Upper lobe of right lung (tissue), 1 donor: ENCODE results near the gene GAPT. TPM values are rescaled to one million over a fixed set of nuclear protein-coding genes. Genes with fewer than 3 reads are reported as not detected.
A peak's percentile ranks its signal among the peaks of the same experiment; 100 is the strongest.

Experiments
- ATAC-seq: fragments of 200-7000 bp; cut with Tn5 transposase; one replicate; pipeline ENCODE4 v1.9.1; 2020; ENCODE audit warnings: mild to moderate bottlenecking, moderate library complexity
- DNase-seq: peaks from one replicate; pipeline ENCODE4 v3.0.0-alpha.2; 2020
- H3K27ac ChIP-seq: fragments of 200-600 bp; one replicate; pipeline ENCODE4 v1.8.0; 2022
- H3K27me3 ChIP-seq: fragments of 200-600 bp; one replicate; pipeline ENCODE4 v1.8.0; 2022; ENCODE audit warnings: mild to moderate bottlenecking
- H3K36me3 ChIP-seq: fragments of 200-600 bp; one replicate; pipeline ENCODE4 v1.8.0; 2022
- H3K4me1 ChIP-seq: fragments of 200-600 bp; one replicate; pipeline ENCODE4 v1.8.0; 2022
- H3K4me3 ChIP-seq: fragments of 200-600 bp; one replicate; pipeline ENCODE4 v1.8.0; 2022; ENCODE audit warnings: mild to moderate bottlenecking
- H3K9me3 ChIP-seq: fragments of 200-600 bp; one replicate; pipeline ENCODE4 v1.8.0; 2022
- CTCF ChIP-seq: fragments of 200-600 bp; IDR thresholded peaks from one replicate; pipeline ENCODE4 v1.8.0; 2022; ENCODE audit warnings: antibody characterized with exemption
- intact Hi-C: fragments of 100-400 bp; cut with DNase I; formaldehyde crosslinking; loops from one replicate; pipeline ENCODE4 v1.11.0; 2022
- total RNA-seq: library from RNA; stranded (reverse); fragmentation: NEBNext Ultra II Directional; extraction: Animal tissue kit (Norgen Biotek cat#: 25700); gene quantifications from one replicate; pipeline ENCODE4 v1.2.1, GENCODE V29; 2021
- donor health status: DM: no; HTN: yes; CAD: no; lungs with severe emphysema.

Gene GAPT
- total RNA-seq, 1 donor from 2014 or later = 5.2 TPM

GRCh38 chr5:58498340-58498942, 7.2 kb downstream of the GAPT start:
- no peak for DNase-seq
- TF ChIP-seq CTCF = peak; percentile 71
- Histone ChIP-seq H3K4me3 (no peak overlapping the region), H3K9me3 (no peaks in the 10 kb centered on the region), H3K27me3 (no peaks in the 10 kb centered on the region), H3K4me1 (peaks cover 11% of the 10 kb centered on the region), H3K27ac (no peak overlapping the region), H3K36me3 (no peaks in the 10 kb centered on the region)
- peak; percentile 64 for ATAC-seq
- intact Hi-C loops = no loop called here

- Histone ChIP-seq H3K36me3 (no peaks in the 10 kb centered on the region), H3K27ac (no peak overlapping the region), H3K27me3 (no peaks in the 10 kb centered on the region), H3K9me3 (no peaks in the 10 kb centered on the region), H3K4me1 (peaks cover 11% of the 10 kb centered on the region), H3K4me3 (no peak overlapping the region)
- ATAC-seq (no peak), DNase-seq (no peak)
- TF ChIP-seq CTCF = no peak
- intact Hi-C loops = no loop called here
These were observed 8.0 kb downstream of the GAPT start for GRCh38 chr5:58499231-58499630.

- Histone ChIP-seq H3K4me1 (peaks cover 11% of the 10 kb centered on the region), H3K27me3 (no peaks in the 10 kb centered on the region), H3K36me3 (no peaks in the 10 kb centered on the region), H3K27ac (no peak overlapping the region), H3K4me3 (no peak overlapping the region), H3K9me3 (no peaks in the 10 kb centered on the region)
- ATAC-seq = peak; percentile 60
- DNase-seq = no peak
- TF ChIP-seq CTCF = no peak
- intact Hi-C loops = no loop called here
These were observed 8.7 kb downstream of the GAPT start for GRCh38 chr5:58499941-58500340.

GRCh38 chr5:58501778-58502417, 10.7 kb downstream of the GAPT start:
- no peaks in the 10 kb centered on the region for H3K36me3 ChIP-seq
- intact Hi-C loops = no loop called here
- DNase-seq (no peak), ATAC-seq (no peak)
- no peak overlapping the region for H3K4me3 ChIP-seq
- no peaks in the 10 kb centered on the region for H3K27me3 ChIP-seq
- no peak for TF ChIP-seq CTCF
- no peak overlapping the region for H3K27ac ChIP-seq
- peaks cover 11% of the 10 kb centered on the region for H3K4me1 ChIP-seq
- no peaks in the 10 kb centered on the region for H3K9me3 ChIP-seq

- no peak overlapping the region for H3K27ac ChIP-seq
- ATAC-seq (no peak), DNase-seq (no peak)
- TF ChIP-seq CTCF = no peak
- H3K4me1 ChIP-seq = peaks cover 11% of the 10 kb centered on the region
- no peaks in the 10 kb centered on the region for H3K9me3 ChIP-seq
- H3K27me3 ChIP-seq = no peaks in the 10 kb centered on the region
- H3K4me3 ChIP-seq = no peak overlapping the region
- intact Hi-C loops = no loop called here
- no peaks in the 10 kb centered on the region for H3K36me3 ChIP-seq
These were observed 12.3 kb downstream of the GAPT start for GRCh38 chr5:58503390-58504046.
